Spleen (tissue), 11 donors: Measurements from ENCODE around the gene ST7. TPM values are rescaled to one million over a fixed set of nuclear protein-coding genes. Genes with fewer than 3 reads are reported as not detected.

Source experiments
- DNase-seq: peaks from one replicate; pipeline ENCODE4 v3.0.0-alpha.2; 2020
- H3K27ac ChIP-seq, 8 donors: fragments of 200-600 bp; sonication (generic) in 7 of 8; 1 replicate in 4 of 8; 2 replicates in 4 of 8; pipeline versions ENCODE4 v1.5.0 to v1.8.0; 2016 to 2021; ENCODE audit warnings: inconsistent platforms in 4 of 8, mild to moderate bottlenecking in 4 of 8, moderate library complexity in 1 of 8
- H3K27me3 ChIP-seq, 7 donors: fragments of 200-600 bp; sonication (generic) in 6 of 7; replicated peaks in 1 of 7; 1 replicate in 4 of 7; 2 replicates in 3 of 7; pipeline versions ENCODE4 v1.5.0 to v1.8.0; 2016 to 2021; ENCODE audit warnings: inconsistent platforms in 3 of 7, mild to moderate bottlenecking in 1 of 7
- H3K36me3 ChIP-seq, 6 donors: fragments of 200-600 bp; sonication (generic) in 5 of 6; 1 replicate in 4 of 6; 2 replicates in 2 of 6; pipeline versions ENCODE4 v1.5.0 to v1.8.0; 2016 to 2021; ENCODE audit warnings: inconsistent platforms in 2 of 6
- H3K4me1 ChIP-seq, 6 donors: fragments of 200-600 bp; sonication (generic) in 5 of 6; 1 replicate in 3 of 6; 2 replicates in 3 of 6; pipeline versions ENCODE4 v1.5.0 to v1.8.0; 2016 to 2021; ENCODE audit warnings: inconsistent platforms in 3 of 6
- H3K4me3 ChIP-seq, 8 donors: fragments of 200-600 bp; sonication (generic) in 7 of 8; 1 replicate in 4 of 8; 2 replicates in 4 of 8; pipeline versions ENCODE4 v1.5.0 to v1.8.0; 2016 to 2021; ENCODE audit warnings: inconsistent platforms in 4 of 8, mild to moderate bottlenecking in 4 of 8, moderate library complexity in 2 of 8
- H3K9me3 ChIP-seq, 8 donors: fragments of 200-600 bp; sonication (generic) in 7 of 8; 1 replicate in 4 of 8; 2 replicates in 4 of 8; pipeline versions ENCODE4 v1.5.0 to v1.8.0; 2016 to 2021; ENCODE audit warnings: inconsistent platforms in 4 of 8
- CTCF ChIP-seq, 11 experiments: fragments of 200-600 bp in 7 of 11; fragments of 450-650 bp in 4 of 11; sonication (generic) in 4 of 11; IDR thresholded peaks in 8 of 11; conservative IDR thresholded peaks in 3 of 11; 1 replicate in 7 of 11; 2 replicates in 4 of 11; pipeline versions ENCODE4 v1.4.0 to v1.8.0; 2016 to 2021; ENCODE audit warnings: antibody characterized with exemption in 11 of 11, inconsistent platforms in 4 of 11, mild to moderate bottlenecking in 1 of 11
- POLR2A ChIP-seq, 3 donors: fragments of 450-650 bp; IDR thresholded peaks; one replicate each; pipeline ENCODE4 v1.5.1; 2017; ENCODE audit warnings: antibody characterized with exemption in 3 of 3, mild to moderate bottlenecking in 1 of 3
- POLR2AphosphoS5 ChIP-seq, 3 donors: sonication (generic); formaldehyde crosslinking; IDR thresholded peaks; one replicate each; pipeline ENCODE4 v1.5.1; 2017; ENCODE audit warnings: antibody characterized with exemption in 3 of 3
- WGBS, 5 donors: extraction: QIAGEN DNeasy Blood & Tissue Kit in 3 of 5; methylation state at CpG; one replicate each; pipeline versions ENCODE4 v1.1.5 to v1.1.7; 2013 to 2018; 5-methylcytosine and 5-hydroxymethylcytosine counted together
- intact Hi-C: fragments of 100-400 bp; cut with DNase I; formaldehyde crosslinking; loops from one replicate; pipeline ENCODE4 v1.15.0; 2023; ENCODE audit warnings: low total_unique reads
- polyA plus RNA-seq, 3 donors: library from polyadenylated mRNA; stranded (reverse); fragments of 200-250 nt; gene quantifications; one replicate each; pipeline ENCODE4 v1.2.1, GENCODE V29; 2013
- total RNA-seq, 7 donors: library from RNA; depleted of rRNA in 3 of 7; stranded (reverse); fragments of >200 nt in 3 of 7; fragmentation: NEBNext Ultra II Directional in 4 of 7; extraction: Animal tissue kit (Norgen Biotek cat#: 25700) in 4 of 7; gene quantifications; one replicate each; pipeline versions ENCODE4 v1.1.0 to v1.2.1, GENCODE V29; 2016 to 2021
- donor health status: healthy with polysubstance abuse.
- donor health status: DM: no; HTN: no; CAD: no; lungs with moderate emphysema.
- donor health status: DM: no; HTN: no; CAD: no.
- donor health status: Bipolar disorder and iron deficiency.
- donor health status: healthy.
- donor health status: DM: no; HTN: no; CAD: no.
- donor health status: DM: yes; HTN: yes; CAD: no.

Gene ST7
- total and polyA plus RNA-seq, 10 donors = 4.7 to 36.4 (median 15.8) TPM

GRCh38 chr7:117216436-117217069 lies 263.3 kb downstream of the ST7 start:
- no peak overlapping the region for H3K4me3 ChIP-seq
- 87 to 92% (median 91%) methylated on average over 5 of the region's 5 CpGs for WGBS, 5 donors
- no peaks in the 10 kb centered on the region for H3K27me3 ChIP-seq
- H3K27ac ChIP-seq = no peak overlapping the region
- TF ChIP-seq CTCF (IDR thresholded peaks at IDR 0.05 in 8 of 11, conservative IDR thresholded peaks at IDR 0.05 in 3 of 11) (no peak), POLR2A (IDR thresholded peaks at IDR 0.05) (no peak), POLR2AphosphoS5 (IDR thresholded peaks at IDR 0.05) (no peak)
- no peaks in the 10 kb centered on the region for H3K9me3 ChIP-seq
- intact Hi-C loops = loop anchor here (5.0 kb wide), 1 partner anchor 171 kb away; no protein-coding TSS in a partner anchor
- peaks cover 0 to 26% (median 0%) of the 10 kb centered on the region in 6 donors for H3K36me3 ChIP-seq
- H3K4me1 ChIP-seq = no peaks in the 10 kb centered on the region
- no peak for DNase-seq

GRCh38 chr7:117217106-117218035 lies 264.1 kb downstream of the ST7 start:
- TF ChIP-seq POLR2AphosphoS5 (IDR thresholded peaks at IDR 0.05) = no peak
- no peak for TF ChIP-seq POLR2A (IDR thresholded peaks at IDR 0.05)
- TF ChIP-seq CTCF (IDR thresholded peaks at IDR 0.05 in 8 of 11, conservative IDR thresholded peaks at IDR 0.05 in 3 of 11) = no peak
- DNase-seq = no peak
- intact Hi-C loops = loop anchor here (5.0 kb wide), 1 partner anchor 170 kb away; no protein-coding TSS in a partner anchor
- H3K4me3 ChIP-seq = no peak overlapping the region
- 83 to 89% (median 87%) methylated on average over 6 of the region's 6 CpGs for WGBS, 5 donors
- peaks cover 0 to 33% (median 0%) of the 10 kb centered on the region in 6 donors for H3K36me3 ChIP-seq
- no peaks in the 10 kb centered on the region for H3K27me3 ChIP-seq
- no peaks in the 10 kb centered on the region for H3K9me3 ChIP-seq
- no peak overlapping the region for H3K27ac ChIP-seq
- H3K4me1 ChIP-seq = no peaks in the 10 kb centered on the region

GRCh38 chr7:117218700-117219099 lies 265.4 kb downstream of the ST7 start:
- H3K27me3 ChIP-seq = no peaks in the 10 kb centered on the region
- H3K36me3 ChIP-seq = peaks cover 0 to 45% (median 4%) of the 10 kb centered on the region in 6 donors
- intact Hi-C loops = loop anchor here (5.0 kb wide), 1 partner anchor 169 kb away; no protein-coding TSS in a partner anchor
- H3K4me1 ChIP-seq = no peaks in the 10 kb centered on the region
- TF ChIP-seq POLR2A (IDR thresholded peaks at IDR 0.05) = no peak
- no peak for TF ChIP-seq POLR2AphosphoS5 (IDR thresholded peaks at IDR 0.05)
- no peak for TF ChIP-seq CTCF (IDR thresholded peaks at IDR 0.05 in 8 of 11, conservative IDR thresholded peaks at IDR 0.05 in 3 of 11)
- no peaks in the 10 kb centered on the region for H3K9me3 ChIP-seq
- H3K27ac ChIP-seq = no peak overlapping the region
- WGBS, 5 donors = 82 to 90% (median 85%) methylated on average over 4 of the region's 4 CpGs
- H3K4me3 ChIP-seq = no peak overlapping the region
- DNase-seq = no peak

GRCh38 chr7:117219485-117219884 lies 266.2 kb downstream of the ST7 start:
- intact Hi-C loops = loop anchor here (5.0 kb wide), 1 partner anchor 168 kb away; no protein-coding TSS in a partner anchor
- no peak overlapping the region for H3K4me3 ChIP-seq
- WGBS, 5 donors = 85 to 95% (median 91%) methylated on average over 8 of the region's 8 CpGs

More at GRCh38 chr7:117219485-117219884, 266.2 kb downstream of the ST7 start:
- Histone ChIP-seq H3K27me3 (no peaks in the 10 kb centered on the region), H3K36me3 (peaks cover 0 to 48% (median 4%) of the 10 kb centered on the region in 6 donors), H3K27ac (no peak overlapping the region), H3K9me3 (no peaks in the 10 kb centered on the region), H3K4me1 (no peaks in the 10 kb centered on the region)
- DNase-seq = no peak
- no peak for TF ChIP-seq CTCF (IDR thresholded peaks at IDR 0.05 in 8 of 11, conservative IDR thresholded peaks at IDR 0.05 in 3 of 11)
- TF ChIP-seq POLR2A (IDR thresholded peaks at IDR 0.05) = no peak
- TF ChIP-seq POLR2AphosphoS5 (IDR thresholded peaks at IDR 0.05) = no peak
